ENCODE measurements around the gene DIAPH2. TPM values are rescaled to one million over a fixed set of nuclear protein-coding genes. Genes with fewer than 3 reads are reported as not detected.

DIAPH2 gene
- total RNA-seq: 29.9 and 36.0 TPM in 2 replicates

DNA sequence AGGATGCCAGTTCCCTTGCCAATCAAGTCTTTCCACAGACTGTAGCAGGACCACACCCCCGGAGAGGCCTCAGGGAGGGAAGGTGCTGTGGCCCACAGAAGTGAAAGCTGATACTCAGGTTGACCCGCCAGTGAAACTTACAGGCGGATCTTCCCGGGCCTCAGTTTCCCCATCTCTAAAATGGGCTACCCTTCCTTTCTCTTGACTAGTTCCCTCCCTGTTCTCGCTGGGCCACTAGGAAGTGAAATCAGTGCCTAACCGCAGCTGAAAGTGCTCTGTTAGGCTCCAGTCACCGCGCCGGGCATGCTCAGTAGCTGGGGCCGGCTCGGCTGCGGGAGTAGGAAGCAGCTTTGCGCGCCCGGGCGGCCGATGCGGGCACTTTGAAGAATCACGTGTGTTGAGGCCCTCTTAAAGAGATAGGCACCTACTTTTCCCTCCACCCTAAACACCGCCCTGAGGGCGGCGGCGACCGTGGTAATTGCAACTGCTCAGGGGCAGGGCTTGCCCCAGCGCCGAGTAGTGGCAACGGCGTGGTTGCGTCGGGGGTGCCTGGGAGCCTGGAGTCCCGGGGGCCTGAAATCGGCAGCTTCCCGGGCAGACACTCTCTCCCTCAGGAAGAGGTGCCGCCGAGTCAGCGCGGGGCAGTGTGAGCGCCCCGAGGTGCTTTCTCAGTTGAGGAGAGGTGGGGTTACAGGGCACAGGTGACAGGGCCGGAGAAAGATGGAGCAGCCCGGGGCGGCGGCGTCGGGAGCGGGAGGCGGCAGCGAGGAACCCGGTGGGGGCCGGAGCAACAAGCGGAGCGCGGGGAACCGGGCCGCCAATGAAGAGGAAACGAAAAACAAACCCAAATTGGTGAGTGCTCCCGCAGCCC lies at the start of gene DIAPH2:
Gene DIAPH2, plus strand, starts transcription at position 504 of the 871 bp plus-strand sequence.

DNA sequence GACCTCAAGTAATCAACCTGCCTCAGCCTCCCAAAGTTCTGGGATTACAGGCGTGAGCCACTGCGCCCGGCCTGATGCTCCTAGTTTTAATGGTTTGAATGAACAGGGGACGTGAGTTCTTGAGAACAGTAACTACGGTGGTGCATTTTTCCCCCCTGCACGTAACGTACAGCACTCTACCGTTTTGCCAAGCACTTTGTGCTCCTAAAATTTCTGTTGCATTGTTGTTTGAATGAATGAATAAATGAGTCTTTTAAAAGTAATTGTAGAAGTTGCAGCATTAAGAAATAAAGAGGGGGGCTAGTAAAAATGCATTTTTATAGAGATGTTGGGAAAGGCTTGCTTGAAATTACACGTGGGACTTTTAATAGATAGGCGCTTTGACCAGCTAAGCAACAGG lies 199.0 kb downstream of the DIAPH2 start, which contains the start of gene RPA4:
Gene RPA4, plus strand, starts transcription at position 301 of the 400 bp plus-strand sequence. CDS start 403 bp downstream, outside the sequence.

Small RNAs within 50 kb of the gene (small RNA-seq; reads per million reads assigned to genes)
- not detected for gene RF00017
- gene RF00019: not detected
- not detected for gene RN7SL74P

Other genes with a start within 250 kb of the DIAPH2 start
- gene RPA4, start 199.1 kb downstream of the DIAPH2 start, total RNA-seq: 1.1 TPM in 2 replicates

Data from hair follicle dermal papilla cell (primary cell).